CD4-positive, CD25-positive, alpha-beta regulatory T cell (primary cell): Measurements from ENCODE around the gene SLC4A1AP. TPM values are rescaled to one million over a fixed set of nuclear protein-coding genes. Genes with fewer than 3 reads are reported as not detected.

Experiments
- ATAC-seq, 2 donors: fragments of 150-1000 bp; cut with Tn5 transposase; one replicate each; pipeline ENCODE4 v1.10.0; 2021; ENCODE audit warnings: low read depth in 2 of 2, moderate number of reproducible peaks in 2 of 2, moderate library complexity in 1 of 2
- DNase-seq, 3 donors: peaks; one replicate each; pipeline versions ENCODE4 v3.0.0 to v3.0.0-alpha.2; 2012 to 2022; ENCODE audit warnings: mixed read lengths in 1 of 3
- H3K27ac ChIP-seq: one replicate; pipeline ENCODE4 v1.7.0; 2013; ENCODE audit warnings: mild to moderate bottlenecking, low read length; ENCODE audit not compliant: insufficient read depth, poor library complexity, severe bottlenecking
- H3K27me3 ChIP-seq: one replicate; pipeline ENCODE4 v1.7.0; 2013; ENCODE audit warnings: low read length; ENCODE audit not compliant: control insufficient read depth, insufficient read depth
- H3K36me3 ChIP-seq: one replicate; pipeline ENCODE4 v1.7.0; 2013; ENCODE audit warnings: mild to moderate bottlenecking, low read length, moderate library complexity; ENCODE audit not compliant: control insufficient read depth, insufficient read depth
- H3K4me1 ChIP-seq: 2 replicates; pipeline ENCODE4 v1.7.0; 2013; ENCODE audit warnings: mild to moderate bottlenecking, low read length; ENCODE audit not compliant: insufficient read depth, control insufficient read depth, poor library complexity, severe bottlenecking
- H3K4me3 ChIP-seq: one replicate; pipeline ENCODE4 v1.7.0; 2013; ENCODE audit warnings: low read depth, mild to moderate bottlenecking, low read length, moderate library complexity
- H3K9me3 ChIP-seq, 2 experiments: 1 replicate in 1 of 2; 2 replicates in 1 of 2; pipeline ENCODE4 v1.7.0; 2013; ENCODE audit warnings: low read length in 2 of 2, mild to moderate bottlenecking in 1 of 2, moderate library complexity in 1 of 2; ENCODE audit not compliant: control insufficient read depth in 2 of 2
- H3K27ac Mint-ChIP-seq, 3 donors: one replicate each; pipeline ENCODE4 v1.8.0; 2020 to 2022; ENCODE audit warnings: mild to moderate bottlenecking in 3 of 3, mixed read lengths in 3 of 3, moderate library complexity in 2 of 3
- H3K27me3 Mint-ChIP-seq: one replicate; pipeline ENCODE4 v1.8.0; 2022; ENCODE audit warnings: mild to moderate bottlenecking, mixed read lengths
- H3K36me3 Mint-ChIP-seq: one replicate; pipeline ENCODE4 v1.8.0; 2020; ENCODE audit warnings: mixed read lengths
- H3K4me1 Mint-ChIP-seq, 4 donors: one replicate each; pipeline ENCODE4 v1.8.0; 2020 to 2022; ENCODE audit warnings: mixed read lengths in 4 of 4, mild to moderate bottlenecking in 1 of 4
- H3K4me3 Mint-ChIP-seq, 4 donors: one replicate each; pipeline ENCODE4 v1.8.0; 2020 to 2022; ENCODE audit warnings: mild to moderate bottlenecking in 4 of 4, mixed read lengths in 4 of 4, moderate library complexity in 3 of 4
- H3K9me3 Mint-ChIP-seq, 7 donors: one replicate each; pipeline ENCODE4 v1.8.0; 2020 to 2022; ENCODE audit warnings: mixed read lengths in 7 of 7, mild to moderate bottlenecking in 3 of 7, moderate library complexity in 2 of 7
- polyA plus RNA-seq, 4 donors: library from polyadenylated mRNA; unstranded; fragments of 300-500 nt; fragmentation: Illumina TruSeq; gene quantifications; one replicate each; pipeline ENCODE4 v1.2.3, GENCODE V29; 2021
- total RNA-seq: library from RNA; stranded (reverse); gene quantifications from one replicate; pipeline ENCODE4 v1.2.3, GENCODE V29; 2022

Gene SLC4A1AP
- total and polyA plus RNA-seq, 5 donors from 2014 or later, result 20.8 to 28.3 (median 25.3) TPM

- H3K4me3 ChIP-seq, result no peak overlapping the region
- no peaks in the 10 kb centered on the region for H3K36me3 ChIP-seq
- H3K36me3 Mint-ChIP-seq, result no peaks in the 10 kb centered on the region
- no peak for DNase-seq
- H3K4me3 Mint-ChIP-seq, result no peak overlapping the region
- H3K27me3 Mint-ChIP-seq, result peaks cover 28% of the 10 kb centered on the region
- H3K4me1 Mint-ChIP-seq, result no peaks in the 10 kb centered on the region
- H3K27ac Mint-ChIP-seq, result no peak overlapping the region
- no peaks in the 10 kb centered on the region for H3K27me3 ChIP-seq
- H3K9me3 ChIP-seq, result no peaks in the 10 kb centered on the region
- H3K4me1 ChIP-seq, result no peaks in the 10 kb centered on the region
- ATAC-seq, result no peak
- H3K9me3 Mint-ChIP-seq, result peaks cover 0 to under 1% (median 0%) of the 10 kb centered on the region in 7 donors
- H3K27ac ChIP-seq, result no peak overlapping the region
These were observed 78.9 kb downstream of the SLC4A1AP start for GRCh38 chr2:27742571-27742970.

Other genes starting within 250 kb of the SLC4A1AP start
- 182 TPM for gene NRBP1, start 235.3 kb upstream of the SLC4A1AP start, total RNA-seq
- 100 to 1,000 TPM in 3 of 4 donors, 10 to 100 TPM in 1; 87.1 to 122 (median 109) TPM for gene NRBP1, start 235.3 kb upstream of the SLC4A1AP start, polyA plus RNA-seq
- 10.0 TPM for gene KRTCAP3, start 221.5 kb upstream of the SLC4A1AP start, total RNA-seq
- gene KRTCAP3, start 221.5 kb upstream of the SLC4A1AP start, polyA plus RNA-seq, result 1 to 10 TPM; 2.0 to 7.7 (median 2.3) TPM
- 10.3 TPM for gene IFT172, start 174.1 kb upstream of the SLC4A1AP start, total RNA-seq
- 1 to 10 TPM; 1.1 to 2.9 (median 1.4) TPM for gene IFT172, start 174.1 kb upstream of the SLC4A1AP start, polyA plus RNA-seq
- 0.39 TPM for gene FNDC4, start 168.7 kb upstream of the SLC4A1AP start, total RNA-seq
- not detected for gene FNDC4, start 168.7 kb upstream of the SLC4A1AP start, polyA plus RNA-seq
- not detected for gene GCKR, start 167.1 kb upstream of the SLC4A1AP start, total RNA-seq
- not detected for gene GCKR, start 167.1 kb upstream of the SLC4A1AP start, polyA plus RNA-seq
- 29.3 TPM for gene ZNF512, start 80.8 kb upstream of the SLC4A1AP start, total RNA-seq
- 10 to 100 TPM; 29.3 to 47.8 (median 39.6) TPM for gene ZNF512, start 80.8 kb upstream of the SLC4A1AP start, polyA plus RNA-seq
- 0.79 TPM for gene CCDC121, start 34.9 kb upstream of the SLC4A1AP start, total RNA-seq
- gene CCDC121, start 34.9 kb upstream of the SLC4A1AP start, polyA plus RNA-seq, result 1 to 10 TPM in 2 of 4 donors, under 1 TPM in 2; 0.49 to 2.4 (median 0.96) TPM
- 27.8 TPM for gene GPN1, start 34.8 kb upstream of the SLC4A1AP start, total RNA-seq
- gene GPN1, start 34.8 kb upstream of the SLC4A1AP start, polyA plus RNA-seq, result 10 to 100 TPM; 74.2 to 85.0 (median 76.4) TPM
- 51.4 TPM for gene SUPT7L, start 275 bp upstream of the SLC4A1AP start, total RNA-seq
- gene SUPT7L, start 275 bp upstream of the SLC4A1AP start, polyA plus RNA-seq, result 10 to 100 TPM; 18.3 to 23.9 (median 20.9) TPM
- gene MRPL33, start 107.8 kb downstream of the SLC4A1AP start, total RNA-seq, result 27.6 TPM
- 100 to 1,000 TPM; 196 to 255 (median 249) TPM for gene MRPL33, start 107.8 kb downstream of the SLC4A1AP start, polyA plus RNA-seq
- 25.3 TPM for gene RBKS, start 226.5 kb downstream of the SLC4A1AP start, total RNA-seq
- 1 to 10 TPM; 3.7 to 4.2 (median 3.9) TPM for gene RBKS, start 226.5 kb downstream of the SLC4A1AP start, polyA plus RNA-seq
- 42.9 TPM for gene BABAM2, start 226.8 kb downstream of the SLC4A1AP start, total RNA-seq
- gene BABAM2, start 226.8 kb downstream of the SLC4A1AP start, polyA plus RNA-seq, result 10 to 100 TPM; 53.9 to 70.0 (median 58.8) TPM